Fibroblast of mammary gland (primary cell): ENCODE data around the gene ADK.

Source experiments
- DNase-seq: peaks from one replicate; pipeline ENCODE4 v3.0.0-alpha.2; 2010; ENCODE audit warnings: low read depth
- H3K4me3 ChIP-seq: 2 replicates; pipeline ENCODE4 v1.5.1; 2011; ENCODE audit warnings: low read depth, mild to moderate bottlenecking, low read length, moderate library complexity; ENCODE audit not compliant: control insufficient read depth
- CTCF ChIP-seq: conservative IDR thresholded peaks from 2 replicates; pipeline ENCODE4 v1.5.1; 2011; ENCODE audit warnings: low read depth, low read length, inconsistent platforms; ENCODE audit not compliant: control insufficient read depth, insufficient read depth

Gene ADK

GRCh38 chr10:74306227-74306982, 155.4 kb downstream of the ADK start:
- H3K4me3 ChIP-seq, result no peak overlapping the region
- no peak for TF ChIP-seq CTCF
- DNase-seq, result no peak

GRCh38 chr10:74307061-74307651, 156.1 kb downstream of the ADK start:
- H3K4me3 ChIP-seq, result no peak overlapping the region
- no peak for DNase-seq
- TF ChIP-seq CTCF, result no peak

GRCh38 chr10:74310652-74311257, 159.7 kb downstream of the ADK start:
- no peak for TF ChIP-seq CTCF
- no peak overlapping the region for H3K4me3 ChIP-seq
- DNase-seq, result no peak

GRCh38 chr10:74314166-74314565, 163.1 kb downstream of the ADK start:
- no peak overlapping the region for H3K4me3 ChIP-seq
- DNase-seq, result no peak
- no peak for TF ChIP-seq CTCF

GRCh38 chr10:74320026-74320425, 169.0 kb downstream of the ADK start:
- TF ChIP-seq CTCF, result no peak
- no peak for DNase-seq
- H3K4me3 ChIP-seq, result no peak overlapping the region

GRCh38 chr10:74320717-74321116, 169.7 kb downstream of the ADK start:
- DNase-seq, result no peak
- no peak for TF ChIP-seq CTCF
- no peak overlapping the region for H3K4me3 ChIP-seq
